Osteoblast (primary cell): Measurements from ENCODE around the gene AKR1C3. TPM values are rescaled to one million over a fixed set of nuclear protein-coding genes. Genes with fewer than 3 reads are reported as not detected.
"Not testable (repeated sequence)": the region's sequence is repeated elsewhere in the genome, so short reads cannot be mapped to it uniquely, and the experiment has no call there.

Source experiments
- DNase-seq: peaks from one replicate; pipeline ENCODE4 v3.0.0; 2011; ENCODE audit warnings: low spot score, mixed read lengths; ENCODE audit not compliant: insufficient read length; ENCODE audit errors: missing footprints
- H2AFZ ChIP-seq: 2 replicates; pipeline ENCODE4 v1.6.0; 2011; ENCODE audit warnings: mild to moderate bottlenecking, low read length
- H3K27ac ChIP-seq: 2 replicates; pipeline ENCODE4 v1.5.1; 2011; ENCODE audit warnings: mild to moderate bottlenecking, low read depth, low read length, moderate library complexity
- H3K27me3 ChIP-seq: 2 replicates; pipeline ENCODE4 v1.6.0; 2012; ENCODE audit warnings: mild to moderate bottlenecking, control low read depth, inconsistent platforms, low read length, moderate library complexity; ENCODE audit not compliant: insufficient read depth
- H3K36me3 ChIP-seq: 2 replicates; pipeline ENCODE4 v1.5.1; 2011; ENCODE audit warnings: mild to moderate bottlenecking, low read length, control low read depth, moderate library complexity; ENCODE audit not compliant: insufficient read depth
- H3K4me1 ChIP-seq: 2 replicates; pipeline ENCODE4 v1.5.1; 2011; ENCODE audit warnings: mild to moderate bottlenecking, low read length, control low read depth, moderate library complexity; ENCODE audit not compliant: insufficient read depth
- H3K4me2 ChIP-seq: 2 replicates; pipeline ENCODE4 v1.6.0; 2011; ENCODE audit warnings: mild to moderate bottlenecking, low read length; ENCODE audit not compliant: insufficient read depth
- H3K4me3 ChIP-seq: fragments of 200-600 bp; sonication (generic); 3 replicates; pipeline ENCODE4 v1.5.1; 2012; ENCODE audit warnings: mild to moderate bottlenecking, low read length, inconsistent platforms; ENCODE audit not compliant: insufficient read depth
- H3K79me2 ChIP-seq: 2 replicates; pipeline ENCODE4 v1.6.0; 2012; ENCODE audit warnings: mild to moderate bottlenecking, low read length, control low read depth, inconsistent platforms; ENCODE audit not compliant: insufficient read depth
- H3K9me3 ChIP-seq: 2 replicates; pipeline ENCODE4 v1.5.1; 2011; ENCODE audit warnings: low read depth, low read length, control low read depth
- H4K20me1 ChIP-seq: 2 replicates; pipeline ENCODE4 v1.6.0; 2012; ENCODE audit warnings: mild to moderate bottlenecking, low read length, control low read depth; ENCODE audit not compliant: insufficient read depth
- total RNA-seq: library from RNA; depleted of rRNA; stranded (reverse); fragments of >200 nt; gene quantifications from 2 replicates; pipeline ENCODE4 v1.2.3, GENCODE V29; 2012
- TF ChIP-seq, protein P1 (sequence below): IDR thresholded peaks from 2 replicates; pipeline ENCODE4 v1.5.1; 2011; ENCODE audit warnings: mild to moderate bottlenecking, low read depth, low read length, moderate library complexity; ENCODE audit errors: extremely low read depth

AKR1C3 gene
- total RNA-seq, 1 donor = 238 TPM

GRCh38 chr10:5116621-5117020 lies 22.4 kb downstream of the AKR1C3 start:
- Histone ChIP-seq H3K79me2 (no peaks in the 10 kb centered on the region), H2AFZ (no peak overlapping the region), H3K4me2 (no peak overlapping the region), H3K36me3 (no peaks in the 10 kb centered on the region), H3K4me1 (no peaks in the 10 kb centered on the region), H3K4me3 (no peak overlapping the region), H3K27me3 (no peaks in the 10 kb centered on the region), H4K20me1 (no peaks in the 10 kb centered on the region), H3K27ac (no peak overlapping the region), H3K9me3 (no peaks in the 10 kb centered on the region)
- TF ChIP-seq, protein P1, sequence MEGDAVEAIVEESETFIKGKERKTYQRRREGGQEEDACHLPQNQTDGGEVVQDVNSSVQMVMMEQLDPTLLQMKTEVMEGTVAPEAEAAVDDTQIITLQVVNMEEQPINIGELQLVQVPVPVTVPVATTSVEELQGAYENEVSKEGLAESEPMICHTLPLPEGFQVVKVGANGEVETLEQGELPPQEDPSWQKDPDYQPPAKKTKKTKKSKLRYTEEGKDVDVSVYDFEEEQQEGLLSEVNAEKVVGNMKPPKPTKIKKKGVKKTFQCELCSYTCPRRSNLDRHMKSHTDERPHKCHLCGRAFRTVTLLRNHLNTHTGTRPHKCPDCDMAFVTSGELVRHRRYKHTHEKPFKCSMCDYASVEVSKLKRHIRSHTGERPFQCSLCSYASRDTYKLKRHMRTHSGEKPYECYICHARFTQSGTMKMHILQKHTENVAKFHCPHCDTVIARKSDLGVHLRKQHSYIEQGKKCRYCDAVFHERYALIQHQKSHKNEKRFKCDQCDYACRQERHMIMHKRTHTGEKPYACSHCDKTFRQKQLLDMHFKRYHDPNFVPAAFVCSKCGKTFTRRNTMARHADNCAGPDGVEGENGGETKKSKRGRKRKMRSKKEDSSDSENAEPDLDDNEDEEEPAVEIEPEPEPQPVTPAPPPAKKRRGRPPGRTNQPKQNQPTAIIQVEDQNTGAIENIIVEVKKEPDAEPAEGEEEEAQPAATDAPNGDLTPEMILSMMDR = no peak
- no peak for DNase-seq

GRCh38 chr10:5117026-5117425 lies 22.8 kb downstream of the AKR1C3 start:
- no peaks in the 10 kb centered on the region for H3K27me3 ChIP-seq
- DNase-seq = no peak
- H2AFZ ChIP-seq = no peak overlapping the region
- H3K27ac ChIP-seq = no peak overlapping the region
- no peak overlapping the region for H3K4me2 ChIP-seq
- no peaks in the 10 kb centered on the region for H4K20me1 ChIP-seq
- H3K79me2 ChIP-seq = no peaks in the 10 kb centered on the region
- H3K9me3 ChIP-seq = no peaks in the 10 kb centered on the region
- no peaks in the 10 kb centered on the region for H3K36me3 ChIP-seq
- no peak overlapping the region for H3K4me3 ChIP-seq
- no peaks in the 10 kb centered on the region for H3K4me1 ChIP-seq
- TF ChIP-seq, protein P1 = no peak

- not testable (repeated sequence) for H3K4me2 ChIP-seq, H3K79me2 ChIP-seq, H3K27me3 ChIP-seq, H4K20me1 ChIP-seq, H2AFZ ChIP-seq, H3K4me3 ChIP-seq, H3K9me3 ChIP-seq, H3K27ac ChIP-seq, H3K4me1 ChIP-seq, H3K36me3 ChIP-seq, DNase-seq
These were observed 25.8 kb downstream of the AKR1C3 start for GRCh38 chr10:5119997-5120396.

- DNase-seq = no peak
- H4K20me1 ChIP-seq = no peaks in the 10 kb centered on the region
- no peak overlapping the region for H3K27ac ChIP-seq
- H3K79me2 ChIP-seq = no peaks in the 10 kb centered on the region
- H3K36me3 ChIP-seq = no peaks in the 10 kb centered on the region
- no peak overlapping the region for H2AFZ ChIP-seq
- no peak overlapping the region for H3K4me2 ChIP-seq
- TF ChIP-seq, protein P1 = no peak
- H3K4me3 ChIP-seq = no peak overlapping the region
- H3K4me1 ChIP-seq = no peaks in the 10 kb centered on the region
- H3K27me3 ChIP-seq = peaks cover 4% of the 10 kb centered on the region
- no peaks in the 10 kb centered on the region for H3K9me3 ChIP-seq
These were observed 29.7 kb downstream of the AKR1C3 start for GRCh38 chr10:5123886-5124285.
